Measurements from ENCODE around the gene MZT2A. TPM values are rescaled to one million over a fixed set of nuclear protein-coding genes. Genes with fewer than 3 reads are reported as not detected.
"Not testable (repeated sequence)": the region's sequence is repeated elsewhere in the genome, so short reads cannot be mapped to it uniquely, and the experiment has no call there.

MZT2A gene
- total RNA-seq, 4 donors from 2014 or later = 62.3 to 112 (median 89.2) TPM

GRCh38 chr2:131492418-131493198 lies 411 bp upstream of the MZT2A start:
- peaks cover 0 to 4% of the 10 kb centered on the region in 2 donors for H3K36me3 ChIP-seq
- no peaks in the 10 kb centered on the region for H3K9me3 ChIP-seq
- TF ChIP-seq POLR2AphosphoS5 (IDR thresholded peaks at IDR 0.05) (peak; percentile 58), CTCF (IDR thresholded peaks at IDR 0.05) (peak in 3 of 4 experiments; percentile 34 to 79 (median 62)), POLR2A (IDR thresholded peaks at IDR 0.05) (peak in 1 of 2 donors; percentile 13), EP300 (IDR thresholded peaks at IDR 0.05) (no peak)
- H3K4me3 ChIP-seq = peak overlapping the region; percentile 76 to 93
- H3K4me1 ChIP-seq = peaks cover 0 to 39% (median 16%) of the 10 kb centered on the region in 3 donors
- no CpG with 5 or more reads among the region's 79 CpGs for WGBS, 2 donors (ENCODE audit: low coverage in 1 of 2)
- peak overlapping the region; percentile 44 to 93 (median 88) for H3K27ac ChIP-seq
- peak; percentile 92 for ATAC-seq
- H3K27me3 ChIP-seq = no peaks in the 10 kb centered on the region

- Histone ChIP-seq H3K4me3 (peak overlapping the region; percentile 35 to 93), H3K27ac (peak overlapping the region in 1 of 4 donors; percentile 52), H3K4me1 (peaks cover 0 to 39% (median 16%) of the 10 kb centered on the region in 3 donors)
- not testable (repeated sequence) for H3K27me3 ChIP-seq, H3K9me3 ChIP-seq, ATAC-seq, H3K36me3 ChIP-seq
- no CpG with 5 or more reads among the region's 22 CpGs for WGBS, 2 donors (ENCODE audit: low coverage in 1 of 2)
Observed at GRCh38 chr2:131491469-131491836, 744 bp downstream of the MZT2A start.

- not testable (repeated sequence) for H3K27me3 ChIP-seq, H3K9me3 ChIP-seq, ATAC-seq, H3K36me3 ChIP-seq
- peak overlapping the region; percentile 35 to 93 for H3K4me3 ChIP-seq
- peak overlapping the region in 1 of 4 donors; percentile 52 for H3K27ac ChIP-seq
- peaks cover 0 to 39% (median 16%) of the 10 kb centered on the region in 3 donors for H3K4me1 ChIP-seq
- WGBS, 2 donors (ENCODE audit: low coverage in 1 of 2) = 56 to 77% methylated on average over 5 to 13 of the region's 20 CpGs
Observed at GRCh38 chr2:131490616-131491468, 1.4 kb downstream of the MZT2A start.

GRCh38 chr2:131488306-131489205 lies 3.6 kb downstream of the MZT2A start:
- no peaks in the 10 kb centered on the region for H3K9me3 ChIP-seq
- no peak for TF ChIP-seq POLR2A (IDR thresholded peaks at IDR 0.05)
- no peak for TF ChIP-seq EP300 (IDR thresholded peaks at IDR 0.05)
- TF ChIP-seq POLR2AphosphoS5 (IDR thresholded peaks at IDR 0.05) = no peak
- TF ChIP-seq CTCF (IDR thresholded peaks at IDR 0.05) = no peak
- H3K27me3 ChIP-seq = no peaks in the 10 kb centered on the region
- WGBS, 2 donors (ENCODE audit: low coverage in 1 of 2) = 70 to 80% methylated on average over 3 to 4 of the region's 14 CpGs
- ATAC-seq = no peak
- H3K4me3 ChIP-seq = no peak overlapping the region
- H3K36me3 ChIP-seq = peaks cover 0 to 15% of the 10 kb centered on the region in 2 donors
- peaks cover 0 to 20% (median 7%) of the 10 kb centered on the region in 3 donors for H3K4me1 ChIP-seq
- no peak overlapping the region for H3K27ac ChIP-seq

- not testable (repeated sequence) for H3K4me3 ChIP-seq, ATAC-seq, H3K9me3 ChIP-seq, H3K27ac ChIP-seq, H3K27me3 ChIP-seq
- Histone ChIP-seq H3K36me3 (peaks cover 0 to 28% of the 10 kb centered on the region in 2 donors), H3K4me1 (peaks cover 0 to 15% (median 7%) of the 10 kb centered on the region in 3 donors)
- WGBS, 2 donors (ENCODE audit: low coverage in 1 of 2) = 89% methylated on average over 7 of the region's 14 CpGs; no CpG with 5 or more reads in 1 of the 2 donors
Observed at GRCh38 chr2:131486201-131486902, 5.8 kb downstream of the MZT2A start.

- not testable (repeated sequence) for ATAC-seq, H3K27ac ChIP-seq
- 100% methylated on average over 1 of the region's 11 CpGs; no CpG with 5 or more reads in 1 of the 2 donors for WGBS, 2 donors (ENCODE audit: low coverage in 1 of 2)
Observed at GRCh38 chr2:131484906-131485460, 7.2 kb downstream of the MZT2A start.

GRCh38 chr2:131483981-131484820 lies 8.0 kb downstream of the MZT2A start:
- H3K27me3 ChIP-seq, H3K4me3 ChIP-seq, H3K4me1 ChIP-seq, H3K27ac ChIP-seq, ATAC-seq, H3K9me3 ChIP-seq: not testable (repeated sequence)
- WGBS, 2 donors (ENCODE audit: low coverage in 1 of 2) = 68 to 100% methylated on average over 2 to 3 of the region's 24 CpGs
- H3K36me3 ChIP-seq = peaks cover 0 to 38% of the 10 kb centered on the region in 2 donors

More at GRCh38 chr2:131484906-131485460, 7.2 kb downstream of the MZT2A start:
- not testable (repeated sequence) for H3K4me1 ChIP-seq, H3K9me3 ChIP-seq, H3K4me3 ChIP-seq, H3K27me3 ChIP-seq
- peaks cover 0 to 31% of the 10 kb centered on the region in 2 donors for H3K36me3 ChIP-seq

GRCh38 chr2:131482506-131483155 lies 9.6 kb downstream of the MZT2A start:
- H3K27ac ChIP-seq, H3K4me1 ChIP-seq, ATAC-seq, H3K27me3 ChIP-seq, H3K4me3 ChIP-seq, H3K9me3 ChIP-seq: not testable (repeated sequence)
- WGBS, 2 donors (ENCODE audit: low coverage in 1 of 2) = 96 to 100% methylated on average over 1 to 5 of the region's 19 CpGs
- peaks cover 0 to 39% of the 10 kb centered on the region in 2 donors for H3K36me3 ChIP-seq

All from gastroesophageal sphincter (tissue), 4 donors.